HEK293T (cell line): ENCODE results near the gene SRGAP3.

Source experiments
- ARNT ChIP-seq: fragments of 450-650 bp; IDR thresholded peaks from 2 replicates; pipeline ENCODE4 v1.6.1; 2017; ENCODE audit warnings: mild to moderate bottlenecking
- BHLHE40 ChIP-seq: fragments of 450-650 bp; IDR thresholded peaks from 2 replicates; pipeline ENCODE4 v1.6.1; 2016; ENCODE audit warnings: mild to moderate bottlenecking, moderate library complexity, borderline replicate concordance
- CTBP1 ChIP-seq: fragments of 450-650 bp; IDR thresholded peaks from 2 replicates; pipeline ENCODE4 v1.6.1; 2016; ENCODE audit warnings: borderline replicate concordance
- ELF4 ChIP-seq: fragments of 450-650 bp; IDR thresholded peaks from 2 replicates; pipeline ENCODE4 v1.6.1; 2017; ENCODE audit warnings: antibody characterized with exemption
- FOXA1 ChIP-seq: fragments of 450-650 bp; IDR thresholded peaks from 2 replicates; pipeline ENCODE4 v1.6.1; 2016; ENCODE audit warnings: mild to moderate bottlenecking
- FOXK2 ChIP-seq: fragments of 450-650 bp; IDR thresholded peaks from 2 replicates; pipeline ENCODE4 v1.6.1; 2016; ENCODE audit warnings: mild to moderate bottlenecking
- FOXM1 ChIP-seq: fragments of 450-650 bp; IDR thresholded peaks from 2 replicates; pipeline ENCODE4 v1.6.1; 2017; ENCODE audit warnings: mild to moderate bottlenecking, borderline replicate concordance
- L3MBTL2 ChIP-seq: fragments of 450-650 bp; conservative IDR thresholded peaks from 2 replicates; pipeline ENCODE4 v1.6.1; 2016; ENCODE audit warnings: mild to moderate bottlenecking
- NFRKB ChIP-seq: fragments of 450-650 bp; IDR thresholded peaks from 2 replicates; pipeline ENCODE4 v1.6.1; 2016; ENCODE audit warnings: mild to moderate bottlenecking, moderate library complexity
- SP1 ChIP-seq: fragments of 450-650 bp; IDR thresholded peaks from 2 replicates; pipeline ENCODE4 v1.6.1; 2017
- SUZ12 ChIP-seq: fragments of 450-650 bp; IDR thresholded peaks from 2 replicates; pipeline ENCODE4 v1.6.1; 2016; ENCODE audit warnings: mild to moderate bottlenecking
- TARDBP ChIP-seq: fragments of 450-650 bp; IDR thresholded peaks from 2 replicates; pipeline ENCODE4 v1.6.1; 2016
- ZNF384 ChIP-seq: fragments of 450-650 bp; IDR thresholded peaks from 2 replicates; pipeline ENCODE4 v1.6.1; 2016
- TF ChIP-seq, protein P1 (sequence below): fragments of 450-650 bp; IDR thresholded peaks from 2 replicates; pipeline ENCODE4 v1.6.1; 2016

DNA sequence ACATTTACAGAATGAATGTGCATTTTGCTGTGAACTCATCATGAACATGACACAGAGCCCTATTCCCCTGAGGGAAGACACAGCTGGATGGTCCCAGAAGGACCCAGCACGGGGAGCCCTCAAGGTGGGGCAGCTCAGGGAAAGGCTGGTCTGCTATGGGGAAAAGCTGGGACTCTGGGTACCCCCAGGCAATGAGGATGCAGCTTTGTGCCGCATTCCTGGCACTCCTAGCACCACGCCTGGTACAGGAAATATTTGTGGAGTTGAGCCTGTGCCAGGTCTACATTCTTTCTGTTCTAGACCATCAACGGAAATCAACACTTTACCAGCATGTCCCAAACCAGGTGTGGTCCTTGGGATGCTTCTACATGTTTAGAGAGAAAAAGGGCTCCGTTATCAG lies 74.0 kb downstream of the SRGAP3 start:
- TF ChIP-seq FOXK2 (no peak), CTBP1 (no peak), L3MBTL2 (no peak), ARNT (no peak), SP1 (no peak), BHLHE40 (no peak), SUZ12 (no peak), FOXA1 (no peak), NFRKB (no peak), FOXM1 (no peak), TARDBP (no peak), ELF4 (no peak), ZNF384 (no peak)
- TF ChIP-seq, protein P1, sequence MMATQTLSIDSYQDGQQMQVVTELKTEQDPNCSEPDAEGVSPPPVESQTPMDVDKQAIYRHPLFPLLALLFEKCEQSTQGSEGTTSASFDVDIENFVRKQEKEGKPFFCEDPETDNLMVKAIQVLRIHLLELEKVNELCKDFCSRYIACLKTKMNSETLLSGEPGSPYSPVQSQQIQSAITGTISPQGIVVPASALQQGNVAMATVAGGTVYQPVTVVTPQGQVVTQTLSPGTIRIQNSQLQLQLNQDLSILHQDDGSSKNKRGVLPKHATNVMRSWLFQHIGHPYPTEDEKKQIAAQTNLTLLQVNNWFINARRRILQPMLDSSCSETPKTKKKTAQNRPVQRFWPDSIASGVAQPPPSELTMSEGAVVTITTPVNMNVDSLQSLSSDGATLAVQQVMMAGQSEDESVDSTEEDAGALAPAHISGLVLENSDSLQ = no peak
